HG03064 (cell line): ENCODE results near the gene PDZRN4.
"Not testable (repeated sequence)": the region's sequence is repeated elsewhere in the genome, so short reads cannot be mapped to it uniquely, and the experiment has no call there.

Experiments used
- ATAC-seq: cut with Tn5 transposase; IDR thresholded peaks from one replicate; pipeline ENCODE4 v1.9.1; 2021; ENCODE audit warnings: low read depth; ENCODE audit not compliant: unreplicated experiment

Gene PDZRN4

DNA sequence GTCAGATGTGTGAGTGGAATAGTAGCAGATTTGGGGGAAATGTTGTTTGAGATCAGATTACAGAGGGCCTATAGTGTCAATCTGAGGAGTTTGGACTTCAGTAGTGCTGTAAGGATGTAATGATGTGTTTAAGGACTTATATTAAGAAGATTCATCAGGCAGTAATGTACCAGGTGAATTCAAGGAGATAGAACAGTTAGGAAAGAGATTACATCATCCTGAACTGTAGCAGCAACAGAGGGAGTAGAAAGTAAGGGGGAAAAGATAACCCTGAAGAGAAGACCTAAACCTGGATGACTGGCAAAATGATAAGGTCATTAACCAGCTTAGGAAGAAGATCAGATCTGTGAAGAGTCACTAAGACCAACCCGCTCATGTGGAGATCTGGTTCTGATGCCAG lies 349.4 kb downstream of the PDZRN4 start:
- no peak for ATAC-seq

DNA sequence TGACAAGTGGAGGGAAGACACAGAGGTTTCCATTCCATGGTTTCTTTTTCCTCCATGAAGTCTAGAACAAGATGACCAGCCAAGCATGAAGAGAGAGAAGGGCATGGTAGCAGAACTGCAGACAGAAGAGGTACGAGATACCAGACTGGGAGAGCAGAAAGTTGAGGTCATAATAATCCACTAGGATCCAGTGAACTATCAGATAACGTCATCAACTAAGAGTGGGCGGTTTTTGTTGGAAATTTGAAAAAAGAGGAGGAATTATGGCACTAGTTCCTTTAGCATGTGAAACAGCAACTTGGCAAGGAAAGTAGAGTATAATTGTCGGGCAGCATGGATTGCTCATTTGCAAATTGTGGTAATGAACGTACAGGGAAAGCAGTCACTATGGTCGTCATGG lies 357.6 kb downstream of the PDZRN4 start:
- no peak for ATAC-seq

DNA sequence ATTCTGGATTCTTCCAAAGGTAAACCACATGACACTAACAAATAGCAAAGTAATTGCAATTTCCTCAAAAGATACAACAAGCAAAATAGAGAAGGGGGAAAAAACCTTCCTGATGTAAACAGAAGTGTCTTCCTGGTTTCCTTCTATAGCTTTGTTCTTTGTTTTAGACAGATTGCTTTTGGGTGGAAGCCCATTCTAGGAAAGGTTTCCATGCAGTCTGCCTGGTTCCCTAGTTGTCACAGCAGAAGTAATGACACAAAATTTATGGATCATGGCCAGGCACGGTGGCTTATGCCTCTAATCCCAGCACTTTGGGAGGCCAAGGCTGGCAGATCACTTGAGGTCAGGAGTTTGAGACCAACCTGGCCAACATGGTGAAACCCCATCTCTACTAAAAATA lies 359.0 kb downstream of the PDZRN4 start:
- not testable (repeated sequence) for ATAC-seq

DNA sequence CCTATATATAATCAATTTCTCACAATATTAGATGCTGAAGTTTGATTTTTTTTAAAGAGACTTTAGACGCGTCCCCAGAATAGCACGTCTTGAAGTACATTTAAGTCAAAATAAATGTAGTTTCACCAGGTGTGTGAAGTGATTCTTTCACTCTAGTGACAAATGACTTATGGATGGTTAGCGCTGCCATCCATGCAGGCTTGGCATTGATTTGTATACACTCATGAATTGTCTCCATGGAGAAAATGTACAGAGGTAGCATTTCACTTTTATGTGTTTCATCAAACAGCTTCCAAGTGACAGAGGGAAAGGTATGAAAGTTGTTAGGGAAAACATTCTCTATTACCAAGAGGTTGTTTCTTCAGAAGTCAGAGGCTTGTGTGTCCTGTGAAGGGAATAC lies 360.8 kb downstream of the PDZRN4 start:
- ATAC-seq: no peak

DNA sequence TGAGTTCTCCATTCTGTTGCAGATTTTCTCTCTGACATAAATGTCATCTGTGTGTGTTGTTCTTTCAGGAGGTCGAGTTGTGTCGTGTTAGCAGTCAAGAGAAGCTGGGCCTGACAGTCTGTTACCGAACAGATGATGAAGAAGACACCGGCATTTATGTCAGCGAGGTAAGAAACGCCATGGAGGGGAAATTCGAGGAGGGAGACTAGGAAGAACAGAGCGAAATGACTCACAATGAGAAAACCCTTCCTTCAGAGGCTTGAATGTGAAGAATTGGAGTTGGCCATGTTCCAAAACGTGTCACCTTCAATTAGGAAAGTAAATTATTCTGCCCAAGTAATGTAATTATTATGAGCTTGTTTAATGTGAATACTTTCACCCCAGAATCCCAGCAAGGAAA lies 364.5 kb downstream of the PDZRN4 start:
- ATAC-seq: no peak

DNA sequence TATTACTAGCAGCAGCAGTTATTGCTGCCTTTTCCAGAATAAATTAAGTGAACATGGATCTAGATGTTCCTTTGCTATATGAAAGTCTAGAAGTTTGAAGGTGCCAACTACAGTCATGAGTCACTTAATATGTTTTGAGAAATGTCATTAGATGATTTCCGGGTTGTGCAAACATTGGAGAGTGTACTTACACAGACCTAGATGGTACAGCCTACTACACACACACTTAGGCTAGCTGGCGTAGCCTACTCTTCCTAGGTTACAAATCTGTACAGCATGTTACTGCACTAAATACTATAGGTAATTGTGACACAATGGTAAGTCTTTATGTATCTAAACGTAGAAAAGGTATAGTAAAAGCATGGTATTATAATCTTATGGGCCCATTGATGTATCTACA lies 368.1 kb downstream of the PDZRN4 start:
- no peak for ATAC-seq

DNA sequence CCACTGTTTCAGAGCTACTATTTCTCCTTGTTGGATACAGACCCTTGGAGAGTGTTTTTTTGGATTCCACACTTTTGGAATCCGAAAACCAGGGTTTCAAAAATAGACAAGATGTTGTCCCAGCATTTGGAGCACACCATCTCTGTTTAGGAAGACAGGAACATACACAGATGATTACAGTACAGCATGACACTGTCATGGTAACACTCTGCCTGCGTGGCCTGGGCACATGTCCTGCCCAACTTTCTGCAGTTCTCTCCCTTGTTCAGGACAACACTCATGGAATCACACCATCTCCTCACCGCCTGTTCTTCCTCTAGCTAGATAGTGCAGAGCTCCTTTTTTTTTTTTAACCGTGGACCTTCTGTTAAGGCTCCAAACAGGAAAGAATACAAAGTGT lies 369.2 kb downstream of the PDZRN4 start:
- ATAC-seq: no peak

DNA sequence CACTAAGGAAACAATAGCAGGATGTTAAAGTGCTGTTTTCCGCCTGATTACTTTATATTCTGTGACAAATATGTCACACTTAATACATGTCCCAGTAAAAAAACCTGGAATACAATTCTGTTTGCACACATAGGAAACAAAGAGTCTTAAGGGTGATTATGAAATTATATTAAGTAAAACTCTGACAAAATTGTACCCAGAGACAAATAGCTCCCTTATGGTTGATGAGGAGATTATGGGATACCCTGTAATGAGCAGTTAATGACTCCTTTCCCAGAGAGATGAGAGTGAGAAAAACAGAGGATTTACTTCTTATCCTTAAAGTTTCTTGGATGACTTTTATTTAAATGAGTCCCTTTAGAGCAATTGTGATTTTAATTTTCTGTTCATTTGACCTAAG lies 370.6 kb downstream of the PDZRN4 start:
- no peak for ATAC-seq

DNA sequence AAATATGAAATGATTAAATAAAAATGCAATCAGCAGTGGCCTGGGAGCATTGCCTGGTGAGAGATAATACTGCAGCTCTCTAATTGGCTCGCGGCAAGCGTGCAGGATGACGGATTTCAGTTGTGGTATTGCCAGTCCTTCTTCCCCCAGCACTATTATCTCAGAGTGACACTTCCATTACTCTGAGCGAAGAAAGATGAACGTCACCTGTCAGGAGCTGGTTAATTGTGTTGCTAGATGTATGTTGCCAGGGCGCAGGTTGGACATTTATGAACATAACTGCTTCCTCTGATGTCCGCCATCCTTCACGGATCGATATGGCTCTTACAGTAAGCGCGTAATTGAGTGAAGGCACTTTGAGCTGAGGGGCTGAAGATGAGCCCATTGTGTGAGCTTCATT lies 374.9 kb downstream of the PDZRN4 start:
- no peak for ATAC-seq

DNA sequence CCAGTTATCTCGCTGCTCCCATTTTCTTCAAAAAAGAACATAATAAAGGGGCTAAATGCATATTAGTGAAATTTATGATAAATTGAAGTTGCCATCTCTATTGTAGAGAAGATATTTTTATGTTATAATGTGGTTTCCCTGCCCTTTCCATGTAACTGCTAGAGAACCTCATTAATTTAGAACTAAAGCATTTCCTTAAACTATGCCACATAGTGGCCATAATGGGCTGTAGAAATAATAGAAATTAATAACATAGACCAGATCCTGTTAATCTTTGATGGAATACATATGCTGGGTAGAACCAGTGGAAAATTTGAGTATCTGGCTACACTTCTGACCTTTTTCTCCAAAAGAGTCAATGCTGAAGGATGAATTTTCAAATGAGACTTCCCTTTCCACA lies 376.7 kb downstream of the PDZRN4 start:
- no peak for ATAC-seq

DNA sequence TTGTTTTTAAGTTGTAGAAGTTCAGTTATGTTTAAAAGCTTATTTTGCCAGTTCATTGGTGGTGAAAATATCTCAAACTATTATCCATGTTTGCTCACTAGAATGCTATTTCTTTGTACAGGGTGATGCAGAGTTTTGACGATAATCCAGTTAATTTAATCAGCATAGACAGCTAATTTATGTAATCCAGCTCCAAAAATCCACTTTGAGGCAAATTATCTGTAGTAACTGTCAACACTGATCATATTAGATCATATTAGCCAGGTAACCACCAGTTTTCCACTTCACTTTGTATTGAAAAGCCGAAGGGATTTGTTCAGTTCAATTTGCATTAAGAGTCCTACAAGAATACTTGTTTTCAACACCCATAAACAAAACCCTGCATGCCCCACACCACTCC lies 378.6 kb downstream of the PDZRN4 start:
- no peak for ATAC-seq

DNA sequence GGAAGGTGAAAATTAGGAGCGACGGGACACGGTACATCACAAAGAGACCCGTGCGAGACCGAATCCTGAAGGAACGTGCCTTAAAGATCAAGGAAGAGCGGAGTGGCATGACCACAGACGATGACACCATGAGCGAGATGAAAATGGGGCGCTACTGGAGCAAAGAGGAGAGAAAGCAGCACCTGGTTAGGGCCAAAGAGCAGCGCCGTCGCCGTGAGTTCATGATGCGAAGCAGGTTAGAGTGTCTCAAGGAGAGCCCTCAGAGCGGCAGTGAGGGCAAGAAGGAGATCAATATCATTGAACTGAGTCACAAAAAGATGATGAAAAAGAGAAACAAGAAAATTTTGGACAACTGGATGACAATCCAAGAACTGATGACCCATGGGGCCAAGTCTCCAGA lies 385.3 kb downstream of the PDZRN4 start:
- no peak for ATAC-seq

DNA sequence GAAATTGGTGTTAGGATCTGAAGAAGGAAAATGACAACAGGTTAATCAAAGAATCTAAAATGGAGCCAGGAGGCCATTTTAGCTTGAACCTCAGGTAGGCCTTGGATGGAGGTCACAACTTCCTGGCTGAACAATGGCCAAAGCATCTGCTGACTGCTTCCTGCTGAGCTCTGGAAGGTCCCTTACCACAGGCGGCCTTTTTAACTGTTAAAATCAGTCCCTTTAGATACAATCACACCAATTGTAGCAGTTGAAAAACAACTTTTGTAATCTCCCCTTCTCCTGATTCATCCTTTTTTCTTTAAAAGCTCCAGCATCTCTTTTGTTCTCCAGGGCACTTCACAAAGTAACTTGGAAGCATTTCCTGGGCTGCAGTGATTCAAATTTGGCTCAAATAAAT lies 388.8 kb downstream of the PDZRN4 start:
- ATAC-seq: no peak

DNA sequence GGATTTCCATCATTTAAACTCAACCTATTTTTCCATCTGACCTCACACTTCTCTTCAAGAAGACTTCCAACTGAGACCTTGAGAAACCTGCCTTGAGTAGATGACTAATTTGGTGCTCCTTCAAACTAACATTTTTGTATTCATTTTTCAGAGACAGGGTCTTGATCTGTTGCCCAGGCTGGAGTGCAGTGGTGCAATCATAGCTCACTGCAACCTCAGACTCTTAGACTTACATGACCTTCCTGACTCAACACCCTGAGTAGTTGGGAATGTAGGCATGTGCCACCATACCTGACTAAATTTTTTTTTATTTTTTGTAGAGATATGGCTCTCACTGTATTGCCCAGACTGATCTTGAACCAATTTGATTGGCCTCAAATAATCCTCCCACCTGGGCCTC lies 389.9 kb downstream of the PDZRN4 start:
- no peak for ATAC-seq

DNA sequence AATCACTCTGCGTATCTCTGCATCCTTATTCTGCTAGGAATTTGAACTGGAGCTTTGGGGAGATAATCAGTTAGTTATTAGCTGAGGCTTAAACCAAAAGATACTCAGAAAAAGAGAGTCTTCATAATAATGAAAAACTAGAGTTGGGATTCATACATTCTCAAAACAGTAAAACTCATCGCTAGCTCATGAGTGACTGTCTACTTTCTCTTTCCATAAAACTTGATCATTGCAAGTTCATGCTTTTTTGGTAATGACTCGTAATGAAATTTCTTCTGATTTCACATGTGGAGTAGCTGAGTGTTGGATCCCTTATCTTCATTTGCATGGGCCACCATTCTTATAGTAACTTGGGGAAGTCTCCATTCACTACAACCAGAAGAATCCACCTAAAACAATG lies 397.7 kb downstream of the PDZRN4 start:
- no peak for ATAC-seq

DNA sequence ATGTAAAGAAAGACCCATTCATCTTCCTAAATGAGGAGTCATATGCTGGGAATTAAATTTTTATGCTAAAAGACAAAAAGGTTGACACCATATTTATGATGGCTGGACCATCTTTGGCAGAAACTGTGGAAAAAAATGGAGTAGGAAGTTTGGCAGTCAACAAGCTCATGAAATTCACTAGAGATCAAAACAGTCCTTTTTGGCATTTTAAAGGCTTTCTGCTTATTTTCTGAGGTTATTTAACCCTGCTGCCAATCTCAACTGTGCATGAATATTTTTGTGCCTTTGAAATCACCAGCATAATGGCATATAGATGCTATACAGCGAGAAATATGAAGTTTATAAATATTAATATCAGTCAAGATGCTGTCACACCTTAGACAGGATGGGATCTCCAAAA lies 399.5 kb downstream of the PDZRN4 start:
- no peak for ATAC-seq

DNA sequence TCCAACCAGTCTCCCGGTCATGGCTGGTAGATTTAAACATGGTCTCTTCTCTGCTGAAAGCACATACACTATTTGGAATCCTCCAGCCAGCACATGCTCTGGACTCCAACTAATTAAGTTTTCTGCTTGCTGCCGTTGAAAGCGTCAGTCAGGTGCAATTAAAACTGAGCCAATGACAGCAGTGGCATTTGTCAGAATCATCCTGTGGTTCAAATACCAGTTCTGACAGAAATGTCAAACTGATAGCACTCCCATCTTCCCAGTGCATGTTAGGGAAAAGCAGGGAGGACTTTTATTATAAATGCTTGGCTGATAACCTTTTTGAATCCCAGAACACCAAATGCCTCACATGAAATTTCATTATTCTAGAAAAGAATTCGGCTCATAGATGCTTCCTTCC lies 401.8 kb downstream of the PDZRN4 start:
- ATAC-seq: no peak

DNA sequence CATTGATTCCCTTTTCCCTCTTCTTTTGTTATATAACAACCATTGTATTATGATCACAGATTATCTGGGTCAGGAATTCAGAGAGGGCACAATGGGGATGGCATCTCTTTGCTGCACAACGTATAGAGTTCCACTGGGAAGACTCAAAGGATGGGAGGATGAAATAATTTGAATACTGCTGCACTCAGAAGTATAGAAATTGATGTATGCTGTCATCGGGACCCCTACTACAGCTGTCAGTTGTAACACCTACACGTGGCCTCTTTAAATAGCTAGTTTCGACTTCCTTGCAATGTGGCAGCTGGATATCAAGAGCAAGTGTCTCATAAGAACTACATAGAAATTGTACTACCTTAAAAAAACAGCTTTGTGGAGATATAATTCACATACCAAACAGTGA lies 408.1 kb downstream of the PDZRN4 start:
- ATAC-seq: no peak

DNA sequence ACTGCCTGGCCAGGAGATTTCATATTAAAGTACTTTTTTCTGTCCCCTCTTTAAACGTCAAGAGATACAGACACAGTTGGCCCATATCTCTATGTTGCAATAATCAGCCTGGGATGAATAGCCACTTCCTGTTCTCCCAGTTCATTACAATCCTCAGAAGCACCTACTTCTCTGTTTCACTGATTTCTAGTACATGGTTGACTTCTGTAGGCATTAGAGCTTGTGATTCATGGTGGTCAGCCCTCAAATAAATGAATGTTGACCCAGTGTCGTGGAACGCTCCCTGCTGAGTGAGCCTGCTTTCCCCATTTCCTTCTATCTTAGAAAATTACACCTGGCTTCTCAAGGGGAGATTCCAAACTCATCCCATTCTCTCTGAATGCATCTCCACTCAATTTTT lies 416.7 kb downstream of the PDZRN4 start:
- ATAC-seq: no peak

DNA sequence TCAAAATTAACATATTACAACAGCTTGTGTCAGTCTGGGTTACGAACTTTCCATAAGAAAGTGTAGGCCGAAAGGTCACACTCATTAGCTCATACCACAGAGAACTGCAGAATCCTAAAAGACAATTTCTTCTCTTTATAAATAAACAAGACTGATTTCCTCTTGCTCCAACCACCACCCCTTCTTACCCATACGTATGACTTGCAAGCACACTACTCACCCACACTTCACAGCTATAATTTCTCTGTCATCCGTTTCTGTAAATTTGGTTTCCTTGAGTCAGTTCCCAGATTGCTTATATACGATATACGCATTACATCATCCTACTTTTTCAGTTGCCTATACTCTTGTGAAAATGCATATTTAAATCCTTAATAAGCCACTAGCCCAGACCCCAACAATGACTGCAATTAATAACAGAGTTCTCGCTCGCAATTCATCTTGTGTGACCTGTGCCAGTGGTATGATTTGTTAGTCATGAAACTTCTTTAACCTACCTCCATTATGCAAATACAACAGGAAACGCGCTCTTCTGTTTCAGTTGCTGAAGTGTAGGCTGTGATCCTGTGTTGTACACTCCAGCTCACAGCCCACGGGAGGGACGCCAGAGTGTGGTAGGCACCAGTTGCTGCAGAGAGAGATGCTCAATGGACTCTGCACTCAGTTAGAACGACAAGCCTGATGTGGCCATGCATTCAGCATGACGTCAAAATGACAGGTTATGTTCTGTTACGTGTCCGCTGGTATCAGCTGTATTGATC lies 417.6 kb downstream of the PDZRN4 start:
- ATAC-seq: no peak

DNA sequence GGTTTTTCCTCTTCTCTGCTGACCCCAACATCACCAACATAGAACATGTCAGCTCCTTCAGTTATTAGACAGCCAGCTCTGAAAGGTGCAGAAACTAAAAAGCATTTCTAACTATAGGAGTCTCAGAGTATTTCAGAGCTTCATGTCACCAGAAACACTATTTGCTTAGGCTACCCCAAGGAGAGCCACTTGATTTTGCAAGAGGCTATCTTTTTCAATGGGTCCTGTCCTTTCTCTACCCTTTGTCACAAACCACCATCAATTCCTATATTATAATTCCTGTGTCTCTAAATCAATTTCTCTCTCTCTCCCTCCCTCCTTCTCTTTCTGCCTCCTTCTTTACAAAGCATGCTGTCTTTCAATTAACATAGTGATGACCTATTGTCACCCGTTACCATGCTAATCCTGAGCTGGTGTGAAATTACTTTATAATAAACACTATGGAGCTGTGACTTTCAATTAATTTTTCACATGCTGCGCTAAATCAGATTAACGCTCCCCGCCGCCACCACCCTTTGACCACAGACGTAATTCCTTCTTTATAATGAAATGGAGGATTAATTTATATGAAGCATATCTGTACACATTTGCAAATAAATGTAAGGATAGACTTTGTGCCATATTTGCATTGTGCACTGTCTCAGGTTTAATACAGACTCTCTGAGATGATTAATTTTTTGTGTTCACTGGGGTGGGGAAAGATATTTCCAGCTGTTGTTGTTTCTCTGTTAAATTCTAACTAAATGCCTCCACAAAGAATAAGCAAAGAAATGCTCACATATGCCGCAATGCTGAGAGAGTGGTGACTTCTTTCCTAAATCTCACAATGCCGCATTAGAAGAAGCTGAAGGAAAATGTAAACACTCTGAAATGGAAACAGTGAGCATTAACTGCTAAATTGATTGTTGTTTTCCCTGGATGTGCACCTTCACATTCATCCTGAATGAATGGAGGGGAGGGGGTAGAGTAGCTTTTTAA lies 418.6 kb downstream of the PDZRN4 start:
- no peak for ATAC-seq
